SK-N-SH treated with all-trans-retinoic acid at 6 μM for 48 hours (cell line): ENCODE results near the gene SETMAR.

Experiments used
- CSRNP3 ChIP-seq: fragments of 250-450 bp; sonication (Bioruptor Pico); IDR thresholded peaks from 2 replicates; pipeline ENCODE4 v1.5.1; 2021; ENCODE audit warnings: mild to moderate bottlenecking, moderate library complexity
- ISL1 ChIP-seq: fragments of 250-450 bp; sonication (Bioruptor Pico); IDR thresholded peaks from 2 replicates; pipeline ENCODE4 v2.1.2; 2022; ENCODE audit warnings: mild to moderate bottlenecking, moderate library complexity
- OSR1 ChIP-seq: fragments of 250-450 bp; sonication (Bioruptor Pico); IDR thresholded peaks from 2 replicates; pipeline ENCODE4 v1.8.0; 2022; ENCODE audit warnings: moderate library complexity, mild to moderate bottlenecking, inconsistent platforms
- POU6F1 ChIP-seq: fragments of 250-450 bp; sonication (Bioruptor Pico); IDR thresholded peaks from 2 replicates; pipeline ENCODE4 v1.8.0; 2021; ENCODE audit warnings: low read depth, mild to moderate bottlenecking, moderate library complexity, borderline replicate concordance
- PPARA ChIP-seq: fragments of 250-450 bp; sonication (Bioruptor Pico); IDR thresholded peaks from 2 replicates; pipeline ENCODE4 v1.5.0; 2020; ENCODE audit warnings: mild to moderate bottlenecking, borderline replicate concordance
- TOX ChIP-seq: fragments of 250-450 bp; sonication (Bioruptor Pico); IDR thresholded peaks from 2 replicates; pipeline ENCODE4 v1.8.0; 2021; ENCODE audit warnings: mild to moderate bottlenecking, moderate library complexity, borderline replicate concordance
- ZNF565 ChIP-seq: fragments of 450-650 bp; formaldehyde crosslinking; conservative IDR thresholded peaks from 2 replicates; pipeline ENCODE4 v1.5.0; 2020; ENCODE audit warnings: low read depth, mild to moderate bottlenecking, moderate library complexity
- ZNF70 ChIP-seq: fragments of 450-650 bp; formaldehyde crosslinking; IDR thresholded peaks from 2 replicates; pipeline ENCODE4 v1.5.0; 2020; ENCODE audit warnings: mild to moderate bottlenecking, moderate library complexity
- ZNF8 ChIP-seq: fragments of 450-650 bp; formaldehyde crosslinking; IDR thresholded peaks from 2 replicates; pipeline ENCODE4 v1.5.0; 2020; ENCODE audit warnings: mild to moderate bottlenecking, moderate library complexity
- TF ChIP-seq, protein P1 (sequence below): fragments of 250-450 bp; sonication (Bioruptor Pico); IDR thresholded peaks from 2 replicates; pipeline ENCODE4 v1.8.0; 2020; ENCODE audit warnings: mild to moderate bottlenecking, moderate library complexity, borderline replicate concordance

GRCh38 chr3:4340411-4341335 lies 37.5 kb downstream of the SETMAR start:
- TF ChIP-seq, protein P1, sequence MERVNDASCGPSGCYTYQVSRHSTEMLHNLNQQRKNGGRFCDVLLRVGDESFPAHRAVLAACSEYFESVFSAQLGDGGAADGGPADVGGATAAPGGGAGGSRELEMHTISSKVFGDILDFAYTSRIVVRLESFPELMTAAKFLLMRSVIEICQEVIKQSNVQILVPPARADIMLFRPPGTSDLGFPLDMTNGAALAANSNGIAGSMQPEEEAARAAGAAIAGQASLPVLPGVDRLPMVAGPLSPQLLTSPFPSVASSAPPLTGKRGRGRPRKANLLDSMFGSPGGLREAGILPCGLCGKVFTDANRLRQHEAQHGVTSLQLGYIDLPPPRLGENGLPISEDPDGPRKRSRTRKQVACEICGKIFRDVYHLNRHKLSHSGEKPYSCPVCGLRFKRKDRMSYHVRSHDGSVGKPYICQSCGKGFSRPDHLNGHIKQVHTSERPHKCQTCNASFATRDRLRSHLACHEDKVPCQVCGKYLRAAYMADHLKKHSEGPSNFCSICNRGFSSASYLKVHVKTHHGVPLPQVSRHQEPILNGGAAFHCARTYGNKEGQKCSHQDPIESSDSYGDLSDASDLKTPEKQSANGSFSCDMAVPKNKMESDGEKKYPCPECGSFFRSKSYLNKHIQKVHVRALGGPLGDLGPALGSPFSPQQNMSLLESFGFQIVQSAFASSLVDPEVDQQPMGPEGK (CRISPR knock-in tag), result no peak
- TF ChIP-seq ZNF565 (CRISPR knock-in tag) (no peak), ISL1 (CRISPR knock-in tag) (no peak), CSRNP3 (no peak), TOX (CRISPR knock-in tag) (no peak), ZNF70 (no peak), OSR1 (no peak), PPARA (CRISPR knock-in tag) (no peak), ZNF8 (no peak), POU6F1 (CRISPR knock-in tag) (no peak)
